CD4-positive, alpha-beta T cell treated with Interleukin-1 beta for 1 hour (primary cell): ENCODE data around the gene SMG7.
A peak's percentile ranks its signal among the peaks of the same experiment; 100 is the strongest.
"Not testable (repeated sequence)": the region's sequence is repeated elsewhere in the genome, so short reads cannot be mapped to it uniquely, and the experiment has no call there.

ENCODE experiments used
- DNase-seq, 2 donors: peaks; one replicate each; pipeline ENCODE4 v3.0.0-alpha.2; 2020 to 2022

SMG7 gene

GRCh38 chr1:183472488-183473216, at the start of gene SMG7:
SMG7 (plus strand) TSS chr1:183472499; CDS start chr1:183472621, 122 bp downstream.
- peak; percentile 41 to 51 for DNase-seq

- DNase-seq, result no peak
These were observed 48.8 kb upstream of the SMG7 start for GRCh38 chr1:183423541-183423940.

GRCh38 chr1:183424691-183425090, 47.6 kb upstream of the SMG7 start:
- no peak for DNase-seq

GRCh38 chr1:183427591-183427990, 44.7 kb upstream of the SMG7 start:
- not testable (repeated sequence) for DNase-seq

GRCh38 chr1:183431840-183432547, 40.3 kb upstream of the SMG7 start:
- DNase-seq, result no peak

GRCh38 chr1:183432548-183432875, 39.8 kb upstream of the SMG7 start:
- no peak for DNase-seq

- DNase-seq, result no peak
These were observed 38.6 kb upstream of the SMG7 start for GRCh38 chr1:183433703-183434102.

GRCh38 chr1:183435497-183435896, 36.8 kb upstream of the SMG7 start:
- no peak for DNase-seq

GRCh38 chr1:183438060-183438459, 34.2 kb upstream of the SMG7 start:
- no peak for DNase-seq

- no peak for DNase-seq
These were observed 29.3 kb upstream of the SMG7 start for GRCh38 chr1:183443011-183443410.

GRCh38 chr1:183443466-183443865, 28.8 kb upstream of the SMG7 start:
- DNase-seq, result no peak

GRCh38 chr1:183444243-183444642, 28.1 kb upstream of the SMG7 start:
- DNase-seq, result no peak

GRCh38 chr1:183449223-183449770, 23.0 kb upstream of the SMG7 start:
- DNase-seq, result no peak

- DNase-seq, result no peak
These were observed 22.2 kb upstream of the SMG7 start for GRCh38 chr1:183450093-183450492.

- DNase-seq, result no peak
These were observed 17.9 kb upstream of the SMG7 start for GRCh38 chr1:183454377-183454776.

GRCh38 chr1:183456826-183457225, 15.5 kb upstream of the SMG7 start:
- no peak for DNase-seq

GRCh38 chr1:183457449-183457848, 14.8 kb upstream of the SMG7 start:
- DNase-seq, result no peak

GRCh38 chr1:183460596-183460995, 11.7 kb upstream of the SMG7 start:
- DNase-seq, result no peak

GRCh38 chr1:183461350-183461749, 10.9 kb upstream of the SMG7 start:
- peak in 1 of 2 donors; percentile 23 for DNase-seq

- DNase-seq, result no peak
These were observed 8.7 kb upstream of the SMG7 start for GRCh38 chr1:183463566-183463965.

- peak in 1 of 2 donors; percentile 27 for DNase-seq
These were observed 5.5 kb upstream of the SMG7 start for GRCh38 chr1:183466781-183467180.

GRCh38 chr1:183467687-183468086, 4.6 kb upstream of the SMG7 start:
- DNase-seq, result no peak

- DNase-seq, result peak; percentile 90
These were observed 1.9 kb upstream of the SMG7 start for GRCh38 chr1:183470147-183470960.
